ENCODE results near the gene NSUN3.

- no peak for TF ChIP-seq POLR2A (IDR thresholded peaks at IDR 0.05; ENCODE audit: control extremely low read depth in 1 of 2, low read depth in 2 of 2, low read length in 2 of 2)
- no peak for TF ChIP-seq HDAC6 (IDR thresholded peaks at IDR 0.05; ENCODE audit: low read depth, low read length)
- no peak for TF ChIP-seq MAX (IDR thresholded peaks at IDR 0.05)
- TF ChIP-seq CTCF (IDR thresholded peaks at IDR 0.05; ENCODE audit: control extremely low read depth in 1 of 3, insufficient read depth in 1 of 3, low read depth in 1 of 3, low read length in 3 of 3) = no peak
- TF ChIP-seq CHD2 (IDR thresholded peaks at IDR 0.05; ENCODE audit: low read length) = no peak
- no peak for TF ChIP-seq KDM1A (IDR thresholded peaks at IDR 0.05; ENCODE audit: borderline replicate concordance, low read length)
- no peak for TF ChIP-seq SRF (IDR thresholded peaks at IDR 0.05; ENCODE audit: low read depth, low read length)
- no peak for TF ChIP-seq EZH2 (IDR thresholded peaks at IDR 0.05; ENCODE audit: low read depth, low read length, severe bottlenecking)
- TF ChIP-seq CHD1 (IDR thresholded peaks at IDR 0.05; ENCODE audit: low read depth, low read length) = no peak
- no peak for TF ChIP-seq JUN (IDR thresholded peaks at IDR 0.05; ENCODE audit: low read depth, low read length)
These were observed 55.5 kb downstream of the NSUN3 start for GRCh38 chr3:94118390-94118789.
